Gastroesophageal sphincter (tissue), 4 donors: Measurements from ENCODE around the gene FHIT. TPM values are rescaled to one million over a fixed set of nuclear protein-coding genes. Genes with fewer than 3 reads are reported as not detected.

Experiments
- ATAC-seq: fragments of 150-250 bp; one replicate; pipeline ENCODE4 v1.9.1; 2016; ENCODE audit warnings: mild to moderate bottlenecking, moderate library complexity
- H3K27ac ChIP-seq, 4 donors: fragments of 200-600 bp; sonication (generic) in 3 of 4; 1 replicate in 3 of 4; 2 replicates in 1 of 4; pipeline ENCODE4 v1.5.1; 2016 to 2019
- H3K27me3 ChIP-seq: fragments of 200-600 bp; sonication (generic); one replicate; pipeline ENCODE4 v1.5.1; 2019
- H3K36me3 ChIP-seq, 2 donors: fragments of 200-600 bp; sonication (generic); one replicate each; pipeline ENCODE4 v1.5.1; 2019; ENCODE audit warnings: control low read depth in 1 of 2
- H3K4me1 ChIP-seq, 3 donors: fragments of 200-600 bp; sonication (generic); 1 replicate in 2 of 3; 2 replicates in 1 of 3; pipeline ENCODE4 v1.5.1; 2016 to 2019; ENCODE audit warnings: control low read depth in 2 of 3
- H3K4me3 ChIP-seq, 2 donors: fragments of 200-600 bp; sonication (generic); one replicate each; pipeline ENCODE4 v1.5.1; 2019; ENCODE audit warnings: mild to moderate bottlenecking in 1 of 2, moderate library complexity in 1 of 2
- H3K9me3 ChIP-seq, 3 donors: fragments of 200-600 bp; sonication (generic); one replicate each; pipeline ENCODE4 v1.5.1; 2017 to 2019; ENCODE audit warnings: control low read depth in 2 of 3
- CTCF ChIP-seq, 4 experiments: fragments of 200-600 bp in 2 of 4; fragments of 450-650 bp in 2 of 4; sonication (generic) in 1 of 4; IDR thresholded peaks; one replicate each; pipeline ENCODE4 v1.5.1; 2017 to 2019; ENCODE audit warnings: antibody characterized with exemption in 4 of 4, mild to moderate bottlenecking in 2 of 4, moderate library complexity in 2 of 4
- EP300 ChIP-seq: sonication (generic); formaldehyde crosslinking; IDR thresholded peaks from one replicate; pipeline ENCODE4 v1.6.1; 2017; ENCODE audit warnings: antibody characterized with exemption, mild to moderate bottlenecking
- POLR2A ChIP-seq, 2 donors: fragments of 450-650 bp; IDR thresholded peaks; one replicate each; pipeline ENCODE4 v1.6.1; 2017; ENCODE audit warnings: antibody characterized with exemption in 2 of 2, mild to moderate bottlenecking in 2 of 2, moderate library complexity in 1 of 2
- POLR2AphosphoS5 ChIP-seq: sonication (generic); formaldehyde crosslinking; IDR thresholded peaks from one replicate; pipeline ENCODE4 v1.6.1; 2017; ENCODE audit warnings: antibody characterized with exemption
- WGBS, 2 donors: methylation state at CpG; one replicate each; pipeline ENCODE4 v1.1.5; 2018; ENCODE audit warnings: low coverage in 1 of 2; 5-methylcytosine and 5-hydroxymethylcytosine counted together
- total RNA-seq, 4 donors: library from RNA; depleted of rRNA; stranded (reverse); fragments of >200 nt; gene quantifications; one replicate each; pipeline ENCODE4 v1.1.0, GENCODE V29; 2016

The FHIT gene
- total RNA-seq, 4 donors from 2014 or later = 1.4 to 7.3 (median 3.9) TPM

GRCh38 chr3:60847791-60848190, 403.5 kb downstream of the FHIT start:
- no peaks in the 10 kb centered on the region for H3K27me3 ChIP-seq
- no peak for TF ChIP-seq POLR2AphosphoS5
- no peak for TF ChIP-seq CTCF (IDR thresholded peaks at IDR 0.05)
- no peak for TF ChIP-seq POLR2A (IDR thresholded peaks at IDR 0.05)
- TF ChIP-seq EP300 = no peak
- H3K4me1 ChIP-seq = no peaks in the 10 kb centered on the region
- H3K9me3 ChIP-seq = peaks cover 0 to 6% (median 0%) of the 10 kb centered on the region in 3 donors
- no peak for ATAC-seq
- no peaks in the 10 kb centered on the region for H3K36me3 ChIP-seq
- no peak overlapping the region for H3K27ac ChIP-seq
- WGBS, 2 donors = 25 to 65% methylated on average over 2 of the region's 2 CpGs
- no peak overlapping the region for H3K4me3 ChIP-seq

- Histone ChIP-seq H3K9me3 (no peaks in the 10 kb centered on the region), H3K27me3 (no peaks in the 10 kb centered on the region), H3K4me3 (no peak overlapping the region), H3K4me1 (no peaks in the 10 kb centered on the region), H3K36me3 (no peaks in the 10 kb centered on the region), H3K27ac (no peak overlapping the region)
- TF ChIP-seq CTCF (IDR thresholded peaks at IDR 0.05) (no peak), POLR2AphosphoS5 (no peak), POLR2A (IDR thresholded peaks at IDR 0.05) (no peak), EP300 (no peak)
- WGBS, 2 donors = 75 to 81% methylated on average over 1 of the region's 1 CpG
- ATAC-seq = no peak
Observed at GRCh38 chr3:60844256-60844655, 407.0 kb downstream of the FHIT start.

- no peak overlapping the region for H3K27ac ChIP-seq
- H3K4me1 ChIP-seq = no peaks in the 10 kb centered on the region
- no peaks in the 10 kb centered on the region for H3K27me3 ChIP-seq
- H3K36me3 ChIP-seq = no peaks in the 10 kb centered on the region
- ATAC-seq = no peak
- no peak overlapping the region for H3K4me3 ChIP-seq
- no peaks in the 10 kb centered on the region for H3K9me3 ChIP-seq
- 80 to 86% methylated on average over 1 to 2 of the region's 2 CpGs for WGBS, 2 donors
- TF ChIP-seq POLR2AphosphoS5 = no peak
- no peak for TF ChIP-seq POLR2A (IDR thresholded peaks at IDR 0.05)
- TF ChIP-seq EP300 = no peak
- TF ChIP-seq CTCF (IDR thresholded peaks at IDR 0.05) = no peak
Observed at GRCh38 chr3:60841355-60841754, 409.9 kb downstream of the FHIT start.

- no peak for ATAC-seq
- 64 to 67% methylated on average over 4 of the region's 4 CpGs for WGBS, 2 donors
- no peak for TF ChIP-seq EP300
- TF ChIP-seq POLR2AphosphoS5 = no peak
- TF ChIP-seq POLR2A (IDR thresholded peaks at IDR 0.05) = no peak
- TF ChIP-seq CTCF (IDR thresholded peaks at IDR 0.05) = no peak
Observed at GRCh38 chr3:60839246-60839645, 412.0 kb downstream of the FHIT start.

GRCh38 chr3:60835796-60836195, 415.5 kb downstream of the FHIT start:
- H3K9me3 ChIP-seq = no peaks in the 10 kb centered on the region
- no peaks in the 10 kb centered on the region for H3K27me3 ChIP-seq
- H3K4me3 ChIP-seq = no peak overlapping the region
- H3K4me1 ChIP-seq = no peaks in the 10 kb centered on the region
- 90 to 99% methylated on average over 5 of the region's 5 CpGs for WGBS, 2 donors
- no peaks in the 10 kb centered on the region for H3K36me3 ChIP-seq
- H3K27ac ChIP-seq = no peak overlapping the region
- ATAC-seq = no peak
- TF ChIP-seq CTCF (IDR thresholded peaks at IDR 0.05) = no peak
- TF ChIP-seq POLR2A (IDR thresholded peaks at IDR 0.05) = no peak
- no peak for TF ChIP-seq POLR2AphosphoS5
- TF ChIP-seq EP300 = no peak

More at GRCh38 chr3:60839246-60839645, 412.0 kb downstream of the FHIT start:
- Histone ChIP-seq H3K4me1 (no peaks in the 10 kb centered on the region), H3K9me3 (no peaks in the 10 kb centered on the region), H3K27me3 (no peaks in the 10 kb centered on the region), H3K4me3 (no peak overlapping the region), H3K36me3 (no peaks in the 10 kb centered on the region), H3K27ac (no peak overlapping the region)
